Mammary epithelial cell (primary cell): Measurements from ENCODE around the gene ARMC6.

Experiments
- EZH2 ChIP-seq: IDR thresholded peaks from 2 replicates; pipeline ENCODE4 v1.6.1; 2012; ENCODE audit warnings: low read length, inconsistent platforms, borderline replicate concordance
- TF ChIP-seq, protein P1 (sequence below), 2 donors: IDR thresholded peaks in 1 of 2; conservative IDR thresholded peaks in 1 of 2; 2 replicates each; pipeline ENCODE4 v1.5.1; 2011 to 2012; ENCODE audit warnings: inconsistent platforms in 2 of 2, low read length in 2 of 2, mild to moderate bottlenecking in 2 of 2, control low read depth in 1 of 2, low read depth in 1 of 2; ENCODE audit not compliant: insufficient read depth in 1 of 2; ENCODE audit errors: extremely low read depth in 1 of 2

DNA sequence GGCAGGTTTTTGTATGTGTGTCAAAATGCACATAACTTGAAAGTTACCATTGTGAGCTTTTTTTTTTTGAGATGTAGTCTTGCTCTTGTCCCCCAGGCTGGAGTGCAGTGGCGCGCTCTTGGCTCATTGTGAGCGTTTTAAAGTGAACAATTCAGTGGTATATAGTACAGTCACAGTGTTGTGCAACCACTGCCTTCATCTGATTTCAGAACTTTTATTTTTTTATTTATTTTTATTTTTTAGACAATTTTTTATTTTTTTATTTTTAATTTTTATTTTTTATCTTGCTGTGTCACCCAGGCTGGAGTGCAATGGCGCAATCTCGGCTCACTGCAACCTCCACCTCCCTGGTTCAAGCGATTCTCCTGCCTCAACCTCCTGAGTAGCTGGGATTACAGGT, 45.4 kb downstream of the ARMC6 start:
- TF ChIP-seq, protein P1, sequence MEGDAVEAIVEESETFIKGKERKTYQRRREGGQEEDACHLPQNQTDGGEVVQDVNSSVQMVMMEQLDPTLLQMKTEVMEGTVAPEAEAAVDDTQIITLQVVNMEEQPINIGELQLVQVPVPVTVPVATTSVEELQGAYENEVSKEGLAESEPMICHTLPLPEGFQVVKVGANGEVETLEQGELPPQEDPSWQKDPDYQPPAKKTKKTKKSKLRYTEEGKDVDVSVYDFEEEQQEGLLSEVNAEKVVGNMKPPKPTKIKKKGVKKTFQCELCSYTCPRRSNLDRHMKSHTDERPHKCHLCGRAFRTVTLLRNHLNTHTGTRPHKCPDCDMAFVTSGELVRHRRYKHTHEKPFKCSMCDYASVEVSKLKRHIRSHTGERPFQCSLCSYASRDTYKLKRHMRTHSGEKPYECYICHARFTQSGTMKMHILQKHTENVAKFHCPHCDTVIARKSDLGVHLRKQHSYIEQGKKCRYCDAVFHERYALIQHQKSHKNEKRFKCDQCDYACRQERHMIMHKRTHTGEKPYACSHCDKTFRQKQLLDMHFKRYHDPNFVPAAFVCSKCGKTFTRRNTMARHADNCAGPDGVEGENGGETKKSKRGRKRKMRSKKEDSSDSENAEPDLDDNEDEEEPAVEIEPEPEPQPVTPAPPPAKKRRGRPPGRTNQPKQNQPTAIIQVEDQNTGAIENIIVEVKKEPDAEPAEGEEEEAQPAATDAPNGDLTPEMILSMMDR (conservative IDR thresholded peaks at IDR 0.05 in 1 of 2, IDR thresholded peaks at IDR 0.05 in 1 of 2; ENCODE audit: extremely low read depth in 1 of 2, insufficient read depth in 1 of 2, low read depth in 1 of 2, low read length in 2 of 2), result no peak
- no peak for TF ChIP-seq EZH2
